Cardiac muscle cell (in vitro differentiated cells and primary cell): Measurements from ENCODE around the gene ALX4. TPM values are rescaled to one million over a fixed set of nuclear protein-coding genes. Genes with fewer than 3 reads are reported as not detected.

ENCODE experiments used
- DNase-seq, 2 donors: peaks; one replicate each; pipeline versions ENCODE4 v3.0.0 to v3.0.0-alpha.2; 2010 to 2017; ENCODE audit warnings: low read depth in 1 of 2, low spot score in 1 of 2
- H3K27ac ChIP-seq: fragments of 200-600 bp; sonication (generic); 2 replicates; pipeline ENCODE4 v1.5.1; 2016
- H3K27me3 ChIP-seq: fragments of 200-600 bp; sonication (generic); 2 replicates; pipeline ENCODE4 v1.6.0; 2016; ENCODE audit warnings: control low read depth
- H3K36me3 ChIP-seq: fragments of 200-600 bp; sonication (generic); 2 replicates; pipeline ENCODE4 v1.5.1; 2016; ENCODE audit warnings: control low read depth
- H3K4me1 ChIP-seq: fragments of 200-600 bp; sonication (generic); 2 replicates; pipeline ENCODE4 v1.8.1; 2017; ENCODE audit warnings: low read depth, mild to moderate bottlenecking, mixed run types
- H3K4me3 ChIP-seq: fragments of 200-600 bp; sonication (generic); 2 replicates; pipeline ENCODE4 v1.5.1; 2016; ENCODE audit warnings: mild to moderate bottlenecking
- H3K9me3 ChIP-seq: fragments of 200-600 bp; sonication (generic); 2 replicates; pipeline ENCODE4 v1.5.1; 2017; ENCODE audit warnings: low read depth, mild to moderate bottlenecking, control low read depth
- CTCF ChIP-seq: IDR thresholded peaks from 2 replicates; pipeline ENCODE4 v1.5.1; 2012; ENCODE audit warnings: low read depth, mild to moderate bottlenecking, low read length
- polyA plus RNA-seq: library from polyadenylated mRNA; unstranded; fragments of >200 nt; fragmentation: Nextera tagmentation; extraction: Ambion mirVana; gene quantifications from 2 replicates; pipeline ENCODE4 v1.2.1, GENCODE V29; 2016
- total RNA-seq: library from RNA; depleted of rRNA; stranded (reverse); fragments of >200 nt; gene quantifications from 2 replicates; pipeline ENCODE4 v1.2.3, GENCODE V29; 2016

Gene ALX4
- total and polyA plus RNA-seq, 2 experiments from 2014 or later, result 0.15 TPM; not detected in 1

GRCh38 chr11:44280257-44280656 is 29.7 kb downstream of the ALX4 start:
- no peaks in the 10 kb centered on the region for H3K36me3 ChIP-seq
- no peak overlapping the region for H3K27ac ChIP-seq
- DNase-seq, result no peak
- H3K4me3 ChIP-seq, result no peak overlapping the region
- no peaks in the 10 kb centered on the region for H3K4me1 ChIP-seq
- no peaks in the 10 kb centered on the region for H3K27me3 ChIP-seq
- TF ChIP-seq CTCF, result no peak
- H3K9me3 ChIP-seq, result no peaks in the 10 kb centered on the region

- DNase-seq, result no peak
Observed at GRCh38 chr11:44279483-44279882, 30.5 kb downstream of the ALX4 start.

GRCh38 chr11:44277196-44278090 is 32.5 kb downstream of the ALX4 start:
- Histone ChIP-seq H3K27me3 (no peaks in the 10 kb centered on the region), H3K27ac (no peak overlapping the region), H3K4me1 (no peaks in the 10 kb centered on the region), H3K4me3 (no peak overlapping the region), H3K36me3 (no peaks in the 10 kb centered on the region), H3K9me3 (no peaks in the 10 kb centered on the region)
- no peak for DNase-seq
- no peak for TF ChIP-seq CTCF

More at GRCh38 chr11:44279483-44279882, 30.5 kb downstream of the ALX4 start:
- H3K36me3 ChIP-seq, result no peaks in the 10 kb centered on the region
- no peaks in the 10 kb centered on the region for H3K4me1 ChIP-seq
- H3K27ac ChIP-seq, result no peak overlapping the region
- no peak for TF ChIP-seq CTCF
- no peaks in the 10 kb centered on the region for H3K9me3 ChIP-seq
- no peaks in the 10 kb centered on the region for H3K27me3 ChIP-seq
- H3K4me3 ChIP-seq, result no peak overlapping the region

- Histone ChIP-seq H3K36me3 (no peaks in the 10 kb centered on the region), H3K9me3 (no peaks in the 10 kb centered on the region), H3K4me3 (no peak overlapping the region), H3K4me1 (no peaks in the 10 kb centered on the region), H3K27ac (no peak overlapping the region), H3K27me3 (no peaks in the 10 kb centered on the region)
- TF ChIP-seq CTCF, result no peak
- DNase-seq, result no peak
Observed at GRCh38 chr11:44275961-44276550, 33.9 kb downstream of the ALX4 start.

- Histone ChIP-seq H3K27me3 (no peaks in the 10 kb centered on the region), H3K4me3 (no peak overlapping the region), H3K9me3 (no peaks in the 10 kb centered on the region), H3K4me1 (no peaks in the 10 kb centered on the region), H3K27ac (no peak overlapping the region), H3K36me3 (no peaks in the 10 kb centered on the region)
- TF ChIP-seq CTCF, result no peak
- no peak for DNase-seq
Observed at GRCh38 chr11:44275241-44275640, 34.7 kb downstream of the ALX4 start.
